SK-N-SH treated with all-trans-retinoic acid at 6 μM for 48 hours (cell line): Measurements from ENCODE around the gene DYNC2I2.
"Not testable (repeated sequence)": the region's sequence is repeated elsewhere in the genome, so short reads cannot be mapped to it uniquely, and the experiment has no call there.

Source experiments
- ATAC-seq: fragments of 200-7000 bp; cut with Tn5 transposase; 3 replicates; pipeline ENCODE4 v1.9.1; 2020; ENCODE audit warnings: mild to moderate bottlenecking, moderate library complexity
- ARNTL ChIP-seq: fragments of 450-650 bp; formaldehyde crosslinking; IDR thresholded peaks from 2 replicates; pipeline ENCODE4 v1.5.0; 2020; ENCODE audit warnings: low read depth, mild to moderate bottlenecking, moderate library complexity, borderline replicate concordance
- BACH2 ChIP-seq: fragments of 250-450 bp; sonication (Bioruptor Pico); IDR thresholded peaks from 2 replicates; pipeline ENCODE4 v1.9.0; 2021; ENCODE audit warnings: mild to moderate bottlenecking, borderline replicate concordance
- CSDC2 ChIP-seq: fragments of 250-450 bp; sonication (Bioruptor Pico); IDR thresholded peaks from 2 replicates; pipeline ENCODE4 v1.5.0; 2020; ENCODE audit warnings: mild to moderate bottlenecking, moderate library complexity
- ESRRG ChIP-seq: fragments of 250-450 bp; sonication (Bioruptor Pico); IDR thresholded peaks from 2 replicates; pipeline ENCODE4 v1.6.1; 2021; ENCODE audit warnings: mild to moderate bottlenecking
- GLIS3 ChIP-seq: fragments of 250-450 bp; sonication (Bioruptor Pico); IDR thresholded peaks from 2 replicates; pipeline ENCODE4 v1.5.0; 2020; ENCODE audit warnings: mild to moderate bottlenecking, moderate library complexity
- ISL1 ChIP-seq: fragments of 250-450 bp; sonication (Bioruptor Pico); IDR thresholded peaks from 2 replicates; pipeline ENCODE4 v2.1.2; 2022; ENCODE audit warnings: mild to moderate bottlenecking, moderate library complexity
- OSR1 ChIP-seq: fragments of 250-450 bp; sonication (Bioruptor Pico); IDR thresholded peaks from 2 replicates; pipeline ENCODE4 v1.8.0; 2022; ENCODE audit warnings: moderate library complexity, mild to moderate bottlenecking, inconsistent platforms
- PPARA ChIP-seq: fragments of 250-450 bp; sonication (Bioruptor Pico); IDR thresholded peaks from 2 replicates; pipeline ENCODE4 v1.5.0; 2020; ENCODE audit warnings: mild to moderate bottlenecking, borderline replicate concordance
- RARB ChIP-seq: fragments of 250-450 bp; sonication (Bioruptor Pico); IDR thresholded peaks from 2 replicates; pipeline ENCODE4 v1.8.0; 2021; ENCODE audit warnings: mild to moderate bottlenecking, moderate library complexity
- SNAI2 ChIP-seq: fragments of 250-450 bp; sonication (Bioruptor Pico); IDR thresholded peaks from 2 replicates; pipeline ENCODE4 v1.5.0; 2020; ENCODE audit warnings: mild to moderate bottlenecking, moderate library complexity
- TOX ChIP-seq: fragments of 250-450 bp; sonication (Bioruptor Pico); IDR thresholded peaks from 2 replicates; pipeline ENCODE4 v1.8.0; 2021; ENCODE audit warnings: mild to moderate bottlenecking, moderate library complexity, borderline replicate concordance
- ZC3H10 ChIP-seq: fragments of 250-450 bp; sonication (Bioruptor Pico); IDR thresholded peaks from 2 replicates; pipeline ENCODE4 v1.5.1; 2021; ENCODE audit warnings: mild to moderate bottlenecking, moderate library complexity
- ZFP3 ChIP-seq: fragments of 250-450 bp; sonication (Bioruptor Pico); IDR thresholded peaks from 2 replicates; pipeline ENCODE4 v1.5.0; 2020; ENCODE audit warnings: mild to moderate bottlenecking, moderate library complexity
- ZFP30 ChIP-seq: fragments of 450-650 bp; formaldehyde crosslinking; IDR thresholded peaks from 2 replicates; pipeline ENCODE4 v1.5.0; 2022; ENCODE audit warnings: mild to moderate bottlenecking, moderate library complexity
- ZNF565 ChIP-seq: fragments of 450-650 bp; formaldehyde crosslinking; conservative IDR thresholded peaks from 2 replicates; pipeline ENCODE4 v1.5.0; 2020; ENCODE audit warnings: low read depth, mild to moderate bottlenecking, moderate library complexity
- ZNF70 ChIP-seq: fragments of 450-650 bp; formaldehyde crosslinking; IDR thresholded peaks from 2 replicates; pipeline ENCODE4 v1.5.0; 2020; ENCODE audit warnings: mild to moderate bottlenecking, moderate library complexity
- ZNF8 ChIP-seq: fragments of 450-650 bp; formaldehyde crosslinking; IDR thresholded peaks from 2 replicates; pipeline ENCODE4 v1.5.0; 2020; ENCODE audit warnings: mild to moderate bottlenecking, moderate library complexity
- TF ChIP-seq, protein P1 (sequence below): fragments of 250-450 bp; sonication (Bioruptor Pico); IDR thresholded peaks from 2 replicates; pipeline ENCODE4 v1.5.0; 2020; ENCODE audit warnings: mild to moderate bottlenecking, moderate library complexity
- TF ChIP-seq, protein P2 (sequence below): fragments of 250-450 bp; sonication (Bioruptor Pico); IDR thresholded peaks from 2 replicates; pipeline ENCODE4 v1.8.0; 2020; ENCODE audit warnings: mild to moderate bottlenecking, moderate library complexity, borderline replicate concordance
- TF ChIP-seq, protein P3 (sequence below): fragments of 250-450 bp; sonication (Bioruptor Pico); IDR thresholded peaks from 2 replicates; pipeline ENCODE4 v1.5.1; 2020; ENCODE audit warnings: low read depth, mild to moderate bottlenecking, moderate library complexity
- TF ChIP-seq, protein P4 (sequence below): fragments of 250-450 bp; sonication (Bioruptor Pico); IDR thresholded peaks from 2 replicates; pipeline ENCODE4 v1.5.1; 2021; ENCODE audit warnings: mild to moderate bottlenecking, moderate library complexity

Gene DYNC2I2

DNA sequence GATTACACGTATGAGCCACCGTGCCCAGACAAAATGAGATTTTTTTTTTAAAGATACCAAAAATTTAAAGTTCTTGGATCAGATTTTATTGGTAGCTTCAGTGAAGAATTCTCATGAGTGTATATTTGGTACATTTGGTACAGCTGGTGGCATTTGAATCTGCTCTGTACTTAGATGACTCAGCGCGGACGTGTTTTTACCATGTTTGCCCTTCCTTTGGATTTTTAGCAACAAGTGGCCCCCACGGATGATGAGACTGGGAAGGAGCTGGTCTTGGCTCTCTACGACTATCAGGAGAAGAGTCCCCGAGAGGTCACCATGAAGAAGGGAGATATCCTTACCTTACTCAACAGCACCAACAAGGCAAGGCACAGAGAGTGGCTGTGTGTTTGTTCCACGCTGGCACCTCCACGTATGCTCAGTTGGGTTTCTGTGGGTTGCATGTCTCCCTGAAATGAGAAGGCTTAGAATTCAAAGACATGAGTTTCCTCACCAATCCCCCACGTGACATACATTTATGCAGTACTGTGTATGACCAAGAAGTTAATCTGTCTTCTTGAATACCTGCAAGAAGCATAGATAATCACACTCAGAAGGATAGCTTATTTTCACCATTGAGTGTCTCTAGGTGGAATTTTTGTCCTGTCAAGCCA is 67.9 kb downstream of the DYNC2I2 start:
- ATAC-seq, result no peak
- TF ChIP-seq SNAI2 (CRISPR knock-in tag) (no peak), ZC3H10 (CRISPR knock-in tag) (no peak), GLIS3 (CRISPR knock-in tag) (no peak), OSR1 (CRISPR knock-in tag) (no peak), ISL1 (CRISPR knock-in tag) (no peak), BACH2 (CRISPR knock-in tag) (no peak), ZFP30 (CRISPR knock-in tag) (no peak), CSDC2 (CRISPR knock-in tag) (no peak), ESRRG (CRISPR knock-in tag) (no peak), ZNF70 (CRISPR knock-in tag) (no peak), PPARA (no peak), ZNF8 (CRISPR knock-in tag) (no peak), ZNF565 (CRISPR knock-in tag) (no peak), RARB (no peak)
- TF ChIP-seq, protein P1, sequence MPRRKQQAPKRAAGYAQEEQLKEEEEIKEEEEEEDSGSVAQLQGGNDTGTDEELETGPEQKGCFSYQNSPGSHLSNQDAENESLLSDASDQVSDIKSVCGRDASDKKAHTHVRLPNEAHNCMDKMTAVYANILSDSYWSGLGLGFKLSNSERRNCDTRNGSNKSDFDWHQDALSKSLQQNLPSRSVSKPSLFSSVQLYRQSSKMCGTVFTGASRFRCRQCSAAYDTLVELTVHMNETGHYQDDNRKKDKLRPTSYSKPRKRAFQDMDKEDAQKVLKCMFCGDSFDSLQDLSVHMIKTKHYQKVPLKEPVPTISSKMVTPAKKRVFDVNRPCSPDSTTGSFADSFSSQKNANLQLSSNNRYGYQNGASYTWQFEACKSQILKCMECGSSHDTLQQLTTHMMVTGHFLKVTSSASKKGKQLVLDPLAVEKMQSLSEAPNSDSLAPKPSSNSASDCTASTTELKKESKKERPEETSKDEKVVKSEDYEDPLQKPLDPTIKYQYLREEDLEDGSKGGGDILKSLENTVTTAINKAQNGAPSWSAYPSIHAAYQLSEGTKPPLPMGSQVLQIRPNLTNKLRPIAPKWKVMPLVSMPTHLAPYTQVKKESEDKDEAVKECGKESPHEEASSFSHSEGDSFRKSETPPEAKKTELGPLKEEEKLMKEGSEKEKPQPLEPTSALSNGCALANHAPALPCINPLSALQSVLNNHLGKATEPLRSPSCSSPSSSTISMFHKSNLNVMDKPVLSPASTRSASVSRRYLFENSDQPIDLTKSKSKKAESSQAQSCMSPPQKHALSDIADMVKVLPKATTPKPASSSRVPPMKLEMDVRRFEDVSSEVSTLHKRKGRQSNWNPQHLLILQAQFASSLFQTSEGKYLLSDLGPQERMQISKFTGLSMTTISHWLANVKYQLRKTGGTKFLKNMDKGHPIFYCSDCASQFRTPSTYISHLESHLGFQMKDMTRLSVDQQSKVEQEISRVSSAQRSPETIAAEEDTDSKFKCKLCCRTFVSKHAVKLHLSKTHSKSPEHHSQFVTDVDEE, result no peak
- TF ChIP-seq, protein P2, sequence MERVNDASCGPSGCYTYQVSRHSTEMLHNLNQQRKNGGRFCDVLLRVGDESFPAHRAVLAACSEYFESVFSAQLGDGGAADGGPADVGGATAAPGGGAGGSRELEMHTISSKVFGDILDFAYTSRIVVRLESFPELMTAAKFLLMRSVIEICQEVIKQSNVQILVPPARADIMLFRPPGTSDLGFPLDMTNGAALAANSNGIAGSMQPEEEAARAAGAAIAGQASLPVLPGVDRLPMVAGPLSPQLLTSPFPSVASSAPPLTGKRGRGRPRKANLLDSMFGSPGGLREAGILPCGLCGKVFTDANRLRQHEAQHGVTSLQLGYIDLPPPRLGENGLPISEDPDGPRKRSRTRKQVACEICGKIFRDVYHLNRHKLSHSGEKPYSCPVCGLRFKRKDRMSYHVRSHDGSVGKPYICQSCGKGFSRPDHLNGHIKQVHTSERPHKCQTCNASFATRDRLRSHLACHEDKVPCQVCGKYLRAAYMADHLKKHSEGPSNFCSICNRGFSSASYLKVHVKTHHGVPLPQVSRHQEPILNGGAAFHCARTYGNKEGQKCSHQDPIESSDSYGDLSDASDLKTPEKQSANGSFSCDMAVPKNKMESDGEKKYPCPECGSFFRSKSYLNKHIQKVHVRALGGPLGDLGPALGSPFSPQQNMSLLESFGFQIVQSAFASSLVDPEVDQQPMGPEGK (CRISPR knock-in tag), result no peak
- TF ChIP-seq, protein P3, sequence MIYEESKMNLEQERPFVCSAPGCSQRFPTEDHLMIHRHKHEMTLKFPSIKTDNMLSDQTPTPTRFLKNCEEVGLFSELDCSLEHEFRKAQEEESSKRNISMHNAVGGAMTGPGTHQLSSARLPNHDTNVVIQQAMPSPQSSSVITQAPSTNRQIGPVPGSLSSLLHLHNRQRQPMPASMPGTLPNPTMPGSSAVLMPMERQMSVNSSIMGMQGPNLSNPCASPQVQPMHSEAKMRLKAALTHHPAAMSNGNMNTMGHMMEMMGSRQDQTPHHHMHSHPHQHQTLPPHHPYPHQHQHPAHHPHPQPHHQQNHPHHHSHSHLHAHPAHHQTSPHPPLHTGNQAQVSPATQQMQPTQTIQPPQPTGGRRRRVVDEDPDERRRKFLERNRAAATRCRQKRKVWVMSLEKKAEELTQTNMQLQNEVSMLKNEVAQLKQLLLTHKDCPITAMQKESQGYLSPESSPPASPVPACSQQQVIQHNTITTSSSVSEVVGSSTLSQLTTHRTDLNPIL (CRISPR knock-in tag), result no peak
- TF ChIP-seq, protein P4, sequence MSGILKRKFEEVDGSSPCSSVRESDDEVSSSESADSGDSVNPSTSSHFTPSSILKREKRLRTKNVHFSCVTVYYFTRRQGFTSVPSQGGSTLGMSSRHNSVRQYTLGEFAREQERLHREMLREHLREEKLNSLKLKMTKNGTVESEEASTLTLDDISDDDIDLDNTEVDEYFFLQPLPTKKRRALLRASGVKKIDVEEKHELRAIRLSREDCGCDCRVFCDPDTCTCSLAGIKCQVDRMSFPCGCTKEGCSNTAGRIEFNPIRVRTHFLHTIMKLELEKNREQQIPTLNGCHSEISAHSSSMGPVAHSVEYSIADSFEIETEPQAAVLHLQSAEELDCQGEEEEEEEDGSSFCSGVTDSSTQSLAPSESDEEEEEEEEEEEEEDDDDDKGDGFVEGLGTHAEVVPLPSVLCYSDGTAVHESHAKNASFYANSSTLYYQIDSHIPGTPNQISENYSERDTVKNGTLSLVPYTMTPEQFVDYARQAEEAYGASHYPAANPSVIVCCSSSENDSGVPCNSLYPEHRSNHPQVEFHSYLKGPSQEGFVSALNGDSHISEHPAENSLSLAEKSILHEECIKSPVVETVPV (CRISPR knock-in tag), result no peak

DNA sequence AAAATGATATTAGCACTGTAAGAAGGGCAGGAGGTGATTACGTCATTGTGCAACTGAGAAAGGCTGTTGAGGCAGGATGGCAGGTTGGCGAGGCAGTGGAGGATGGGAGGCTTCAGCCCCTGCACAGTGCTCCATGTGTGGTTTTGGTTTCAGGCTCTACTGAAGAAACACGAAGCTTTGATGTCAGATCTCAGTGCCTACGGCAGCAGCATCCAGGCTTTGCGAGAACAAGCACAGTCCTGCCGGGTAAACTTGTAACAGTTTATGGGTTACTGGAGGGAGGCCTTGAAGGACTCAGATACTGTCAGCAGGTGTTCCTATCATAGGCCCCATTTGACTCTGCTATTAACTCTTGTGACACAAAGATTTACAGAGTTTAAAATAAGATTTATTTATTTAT is 69.2 kb downstream of the DYNC2I2 start:
- ATAC-seq, result no peak
- TF ChIP-seq BACH2 (CRISPR knock-in tag), result no peak
- no peak for TF ChIP-seq ZFP3 (CRISPR knock-in tag)
- TF ChIP-seq, protein P3 (CRISPR knock-in tag), result no peak
- TF ChIP-seq TOX (CRISPR knock-in tag), result no peak
- TF ChIP-seq ZNF70 (CRISPR knock-in tag), result no peak
- TF ChIP-seq ESRRG (CRISPR knock-in tag), result no peak
- TF ChIP-seq ARNTL (CRISPR knock-in tag), result no peak

DNA sequence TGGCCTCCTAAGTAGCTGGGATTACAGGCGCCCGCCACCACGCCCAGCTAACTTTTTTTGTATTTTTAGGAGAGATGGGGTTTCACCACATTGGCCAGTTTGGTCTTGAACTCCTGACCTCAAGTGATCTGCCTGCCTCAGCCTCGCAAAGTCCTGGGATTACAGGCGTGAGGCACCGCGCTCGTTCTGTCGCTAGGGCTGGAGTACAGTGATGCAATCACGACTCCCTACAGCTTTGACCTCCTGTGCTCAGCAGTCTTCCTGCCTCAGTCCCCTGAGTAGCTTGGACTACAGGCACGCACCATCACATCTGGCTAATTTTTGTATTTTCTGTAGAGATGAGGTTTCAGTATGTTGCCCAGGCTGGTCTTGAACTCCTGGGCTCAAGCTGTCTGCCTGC is 69.7 kb downstream of the DYNC2I2 start:
- not testable (repeated sequence) for ATAC-seq

DNA sequence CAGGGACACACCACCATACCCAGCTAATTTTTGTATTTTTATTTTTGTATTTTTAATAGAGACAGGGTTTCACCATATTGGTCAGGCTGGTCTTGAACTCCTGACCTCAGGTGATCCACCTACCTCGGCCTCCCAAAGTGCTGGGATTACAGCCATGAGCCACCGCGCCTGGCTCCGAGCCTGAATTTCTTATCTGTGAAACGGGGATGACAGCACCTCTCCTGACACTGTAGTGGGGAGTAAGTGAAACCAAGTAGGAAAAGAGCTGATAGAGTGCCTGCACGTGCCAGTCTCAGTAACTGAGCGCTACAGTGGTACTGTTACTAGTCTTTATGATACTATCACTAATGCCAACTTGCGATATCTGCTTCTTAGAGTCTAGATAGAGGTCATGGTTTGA is 71.5 kb downstream of the DYNC2I2 start:
- not testable (repeated sequence) for ATAC-seq
